ENCODE results near the gene ADCK2.

DNA sequence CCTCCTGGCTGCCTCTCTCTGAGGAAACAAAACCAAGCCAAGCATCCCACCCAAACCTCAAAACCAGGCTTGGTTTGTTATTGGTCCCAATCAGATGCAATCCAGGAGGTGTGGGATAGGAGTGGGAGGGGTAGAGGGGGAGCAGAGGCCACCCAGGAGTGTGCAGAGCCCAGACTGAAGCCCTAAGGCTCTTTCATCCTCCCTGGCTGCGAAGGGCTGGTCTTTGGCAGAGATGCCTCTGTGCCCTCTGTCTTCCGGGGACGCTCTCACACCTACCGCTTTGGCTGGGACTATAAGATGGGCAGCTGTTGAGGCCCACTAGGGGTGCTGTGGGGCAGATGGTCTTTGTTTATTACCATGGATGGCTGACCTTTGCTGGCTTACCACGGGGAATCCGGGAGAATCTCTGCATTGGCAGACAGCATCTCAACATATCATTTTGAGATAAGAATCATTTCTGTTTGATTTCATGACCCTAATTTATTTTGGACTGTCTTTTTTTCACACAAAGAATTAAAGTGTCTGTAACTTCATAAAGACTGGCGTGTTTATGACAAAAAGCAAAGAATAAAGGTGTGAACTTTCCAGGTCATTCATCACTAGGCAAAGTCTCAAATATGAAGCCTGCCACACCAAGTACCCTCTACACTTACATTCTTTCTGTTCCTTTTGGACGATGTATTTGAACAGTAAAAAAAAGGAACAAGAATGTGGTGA is 25.7 kb upstream of the ADCK2 start:
- TF ChIP-seq SP1 (IDR thresholded peaks at IDR 0.05) (no peak), TARDBP (IDR thresholded peaks at IDR 0.05) (no peak), SUZ12 (IDR thresholded peaks at IDR 0.05) (no peak), NFRKB (IDR thresholded peaks at IDR 0.05) (no peak), ELF4 (IDR thresholded peaks at IDR 0.05) (no peak), BHLHE40 (IDR thresholded peaks at IDR 0.05; ENCODE audit: borderline replicate concordance) (no peak), FOXM1 (IDR thresholded peaks at IDR 0.05; ENCODE audit: borderline replicate concordance) (no peak), ARNT (IDR thresholded peaks at IDR 0.05) (no peak), FOXK2 (IDR thresholded peaks at IDR 0.05) (no peak)

Measured in HEK293T (cell line).